WTC11 (cell line): ENCODE data around the gene POU6F1. TPM values are rescaled to one million over a fixed set of nuclear protein-coding genes. Genes with fewer than 3 reads are reported as not detected.

Source experiments
- ATAC-seq: fragments of 200-7000 bp; cut with Tn5 transposase; 2 replicates; pipeline ENCODE4 v1.10.0; 2021; ENCODE audit warnings: mild to moderate bottlenecking, moderate library complexity
- CTCF ChIA-PET: fragments of 300-600 bp; sonication (Branson Sonifier 250); formaldehyde crosslinking; loops from one replicate; lab custom pipeline; 2021; ENCODE audit warnings: antibody characterized with exemption; lab: Charles Lee
- POLR2A ChIA-PET: fragments of 350-600 bp; sonication (Branson Sonifier 250); formaldehyde crosslinking; loops from one replicate; lab custom pipeline; 2021; ENCODE audit warnings: antibody characterized with exemption; lab: Charles Lee
- DNase-seq: peaks from one replicate; pipeline ENCODE4 v3.0.0; 2021; ENCODE audit warnings: low spot score
- H3K27ac Mint-ChIP-seq: 2 replicates; pipeline ENCODE4 v1.8.0; 2021; ENCODE audit warnings: mixed read lengths
- H3K27me3 Mint-ChIP-seq: 2 replicates; pipeline ENCODE4 v1.8.0; 2021; ENCODE audit warnings: low read depth, mild to moderate bottlenecking, moderate library complexity, mixed read lengths
- H3K36me3 Mint-ChIP-seq: 2 replicates; pipeline ENCODE4 v1.8.0; 2021; ENCODE audit warnings: mixed read lengths
- H3K4me1 Mint-ChIP-seq: 2 replicates; pipeline ENCODE4 v1.8.0; 2022; ENCODE audit warnings: mixed read lengths
- H3K4me3 Mint-ChIP-seq: 2 replicates; pipeline ENCODE4 v1.8.0; 2021; ENCODE audit warnings: mild to moderate bottlenecking, moderate library complexity, mixed read lengths
- H3K9me3 Mint-ChIP-seq: 2 replicates; pipeline ENCODE4 v1.8.0; 2021; ENCODE audit warnings: mixed read lengths
- CREB1 ChIP-seq: sonication (generic); formaldehyde crosslinking; IDR thresholded peaks from 2 replicates; pipeline ENCODE4 v1.8.0; 2023; ENCODE audit warnings: mild to moderate bottlenecking, missing genetic modification reagents
- CREM ChIP-seq: sonication (generic); formaldehyde crosslinking; IDR thresholded peaks from 2 replicates; pipeline ENCODE4 v1.8.1; 2022; ENCODE audit warnings: mild to moderate bottlenecking, missing genetic modification reagents, moderate library complexity
- EMX1 ChIP-seq: fragments of 250-450 bp; sonication (Bioruptor Pico); IDR thresholded peaks from 2 replicates; pipeline ENCODE4 v1.8.0; 2021; ENCODE audit warnings: mild to moderate bottlenecking
- ETV6 ChIP-seq: sonication (generic); formaldehyde crosslinking; IDR thresholded peaks from 2 replicates; pipeline ENCODE4 v1.8.1; 2022; ENCODE audit warnings: mild to moderate bottlenecking, missing genetic modification reagents
- FOXJ3 ChIP-seq: sonication (generic); formaldehyde crosslinking; IDR thresholded peaks from 2 replicates; pipeline ENCODE4 v1.9.0; 2021; ENCODE audit warnings: missing genetic modification reagents, mild to moderate bottlenecking, borderline replicate concordance
- FOXK1 ChIP-seq: sonication (generic); formaldehyde crosslinking; IDR thresholded peaks from 2 replicates; pipeline ENCODE4 v1.8.0; 2022; ENCODE audit warnings: mild to moderate bottlenecking, moderate library complexity, missing genetic modification reagents
- JAZF1 ChIP-seq: fragments of 250-450 bp; sonication (Bioruptor Pico); IDR thresholded peaks from 2 replicates; pipeline ENCODE4 v1.9.0; 2021; ENCODE audit warnings: moderate library complexity, mild to moderate bottlenecking, inconsistent platforms
- KAT7 ChIP-seq: sonication (generic); formaldehyde crosslinking; IDR thresholded peaks from 2 replicates; pipeline ENCODE4 v1.8.1; 2023; ENCODE audit warnings: missing genetic modification reagents, mild to moderate bottlenecking, borderline replicate concordance
- MXD4 ChIP-seq: fragments of 250-450 bp; sonication (Bioruptor Pico); IDR thresholded peaks from 2 replicates; pipeline ENCODE4 v1.8.0; 2021; ENCODE audit warnings: mild to moderate bottlenecking, moderate library complexity, borderline replicate concordance
- MYBL2 ChIP-seq: sonication (generic); formaldehyde crosslinking; IDR thresholded peaks from 2 replicates; pipeline ENCODE4 v1.8.1; 2023; ENCODE audit warnings: mild to moderate bottlenecking, moderate library complexity, missing genetic modification reagents
- NFE2L1 ChIP-seq: sonication (generic); formaldehyde crosslinking; IDR thresholded peaks from 2 replicates; pipeline ENCODE4 v1.8.1; 2023; ENCODE audit warnings: missing genetic modification reagents
- NFYB ChIP-seq: sonication (generic); formaldehyde crosslinking; conservative IDR thresholded peaks from 2 replicates; pipeline ENCODE4 v1.8.0; 2022; ENCODE audit warnings: low read depth, missing genetic modification reagents
- NR1H2 ChIP-seq: sonication (generic); formaldehyde crosslinking; IDR thresholded peaks from 2 replicates; pipeline ENCODE4 v1.9.0; 2021; ENCODE audit warnings: mild to moderate bottlenecking, moderate library complexity, missing genetic modification reagents
- SMAD3 ChIP-seq: sonication (generic); formaldehyde crosslinking; IDR thresholded peaks from 2 replicates; pipeline ENCODE4 v1.8.0; 2022; ENCODE audit warnings: missing genetic modification reagents, mild to moderate bottlenecking, borderline replicate concordance
- SP1 ChIP-seq: sonication (generic); formaldehyde crosslinking; conservative IDR thresholded peaks from 2 replicates; pipeline ENCODE4 v1.8.1; 2022; ENCODE audit warnings: missing genetic modification reagents
- TEAD4 ChIP-seq: sonication (generic); formaldehyde crosslinking; IDR thresholded peaks from 2 replicates; pipeline ENCODE4 v1.8.0; 2022; ENCODE audit warnings: mild to moderate bottlenecking, missing genetic modification reagents
- TP53 ChIP-seq: sonication (generic); formaldehyde crosslinking; IDR thresholded peaks from 2 replicates; pipeline ENCODE4 v1.8.1; 2023; ENCODE audit warnings: mild to moderate bottlenecking, missing genetic modification reagents
- ZBTB21 ChIP-seq: sonication (generic); formaldehyde crosslinking; IDR thresholded peaks from 2 replicates; pipeline ENCODE4 v1.8.1; 2023; ENCODE audit warnings: mild to moderate bottlenecking, missing genetic modification reagents, borderline replicate concordance
- ZNF138 ChIP-seq: sonication (generic); formaldehyde crosslinking; conservative IDR thresholded peaks from 2 replicates; pipeline ENCODE4 v1.8.1; 2022; ENCODE audit warnings: mild to moderate bottlenecking, moderate library complexity, missing genetic modification reagents
- ZNF317 ChIP-seq: sonication (generic); formaldehyde crosslinking; IDR thresholded peaks from 2 replicates; pipeline ENCODE4 v1.8.1; 2023; ENCODE audit warnings: low read depth, mild to moderate bottlenecking, moderate library complexity, missing genetic modification reagents, borderline replicate concordance
- total RNA-seq: library from RNA; stranded (reverse); gene quantifications from 3 replicates; pipeline ENCODE4 v1.2.3, GENCODE V29; 2021
- TF ChIP-seq, protein P1 (sequence below): sonication (generic); formaldehyde crosslinking; IDR thresholded peaks from 2 replicates; pipeline ENCODE4 v1.8.1; 2023; ENCODE audit warnings: mild to moderate bottlenecking, missing genetic modification reagents
- TF ChIP-seq, protein P2 (sequence below): sonication (generic); formaldehyde crosslinking; IDR thresholded peaks from 2 replicates; pipeline ENCODE4 v1.8.1; 2023; ENCODE audit warnings: mild to moderate bottlenecking, missing genetic modification reagents
- TF ChIP-seq, protein P3 (sequence below): sonication (generic); formaldehyde crosslinking; IDR thresholded peaks from 2 replicates; pipeline ENCODE4 v1.8.1; 2023; ENCODE audit warnings: mild to moderate bottlenecking, missing genetic modification reagents, moderate library complexity
- TF ChIP-seq, protein P4 (sequence below): fragments of 250-450 bp; sonication (Bioruptor Pico); IDR thresholded peaks from 2 replicates; pipeline ENCODE4 v1.9.0; 2021; ENCODE audit warnings: mild to moderate bottlenecking
- TF ChIP-seq, protein P5 (sequence below): sonication (generic); formaldehyde crosslinking; IDR thresholded peaks from 2 replicates; pipeline ENCODE4 v1.8.0; 2023; ENCODE audit warnings: missing genetic modification reagents

The POU6F1 gene
- total RNA-seq, 1 experiment from 2014 or later = 10.2 TPM

DNA sequence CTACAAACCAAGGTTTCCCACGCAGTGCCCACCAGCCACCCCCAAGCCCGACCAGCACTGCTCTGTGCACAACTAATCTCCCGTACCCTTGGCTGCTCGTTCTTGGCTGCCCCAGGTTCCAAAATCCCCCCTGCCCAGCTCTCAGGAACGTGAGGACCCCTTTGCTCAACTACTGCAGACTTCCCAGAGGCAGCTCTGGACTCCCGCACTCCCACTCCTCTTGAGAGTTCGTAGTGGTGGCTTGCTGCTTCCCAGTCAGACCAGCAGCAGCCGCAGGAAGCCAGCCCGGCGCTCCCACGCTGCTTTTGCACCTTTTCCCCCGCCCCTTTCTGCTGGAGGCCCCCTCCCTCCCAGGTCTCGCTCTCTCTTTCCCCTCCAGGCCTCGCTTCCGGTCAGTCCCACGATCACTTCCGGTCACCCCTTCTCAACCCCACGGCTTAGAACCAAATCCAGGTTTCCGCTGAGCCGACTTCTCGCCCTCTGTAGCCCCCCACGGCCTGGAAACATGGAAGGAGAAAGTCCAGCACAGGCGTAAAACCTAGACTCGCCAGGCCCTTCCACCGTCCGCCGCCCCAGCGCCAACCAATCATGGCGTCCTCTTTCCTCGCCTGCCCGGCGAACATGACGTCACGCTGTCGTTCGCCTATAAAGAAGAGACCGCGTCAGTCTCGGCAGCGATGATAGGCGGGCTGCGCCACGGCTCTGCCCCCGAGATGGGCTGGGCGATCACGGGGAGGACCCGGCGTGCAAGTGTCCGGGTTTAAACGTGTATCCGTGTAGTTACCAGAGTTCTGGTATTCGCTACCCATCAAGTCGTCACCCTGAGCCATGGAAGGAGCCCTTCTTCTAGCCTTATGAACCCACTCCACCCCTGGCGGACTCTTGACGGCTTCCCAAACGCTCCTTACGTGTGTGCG, 45.1 kb downstream of the POU6F1 start, which contains the start of gene TFCP2 (continued):
- TF ChIP-seq, protein P1, sequence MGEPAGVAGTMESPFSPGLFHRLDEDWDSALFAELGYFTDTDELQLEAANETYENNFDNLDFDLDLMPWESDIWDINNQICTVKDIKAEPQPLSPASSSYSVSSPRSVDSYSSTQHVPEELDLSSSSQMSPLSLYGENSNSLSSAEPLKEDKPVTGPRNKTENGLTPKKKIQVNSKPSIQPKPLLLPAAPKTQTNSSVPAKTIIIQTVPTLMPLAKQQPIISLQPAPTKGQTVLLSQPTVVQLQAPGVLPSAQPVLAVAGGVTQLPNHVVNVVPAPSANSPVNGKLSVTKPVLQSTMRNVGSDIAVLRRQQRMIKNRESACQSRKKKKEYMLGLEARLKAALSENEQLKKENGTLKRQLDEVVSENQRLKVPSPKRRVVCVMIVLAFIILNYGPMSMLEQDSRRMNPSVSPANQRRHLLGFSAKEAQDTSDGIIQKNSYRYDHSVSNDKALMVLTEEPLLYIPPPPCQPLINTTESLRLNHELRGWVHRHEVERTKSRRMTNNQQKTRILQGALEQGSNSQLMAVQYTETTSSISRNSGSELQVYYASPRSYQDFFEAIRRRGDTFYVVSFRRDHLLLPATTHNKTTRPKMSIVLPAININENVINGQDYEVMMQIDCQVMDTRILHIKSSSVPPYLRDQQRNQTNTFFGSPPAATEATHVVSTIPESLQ (CRISPR knock-in tag) = peak; percentile 14; the same call in 1 of the 2 replicates
- TF ChIP-seq ETV6 (CRISPR knock-in tag) (peak; percentile 69; the same call in 1 of the 2 replicates), NFYB (CRISPR knock-in tag) (peak; percentile 85), CREM (CRISPR knock-in tag) (peak; percentile 87), FOXJ3 (CRISPR knock-in tag) (no peak), KAT7 (CRISPR knock-in tag) (no peak), TEAD4 (CRISPR knock-in tag) (no peak), SP1 (peak; percentile 88), SMAD3 (CRISPR knock-in tag) (peak; percentile 33; the same call in 1 of the 2 replicates), ZNF317 (CRISPR knock-in tag) (no peak), ZNF138 (CRISPR knock-in tag) (no peak), MYBL2 (peak; percentile 82), CREB1 (CRISPR knock-in tag) (peak; percentile 72; the same call in 1 of the 2 replicates), FOXK1 (CRISPR knock-in tag) (peak; percentile 71; the same call in 1 of the 2 replicates)
- TF ChIP-seq, protein P2, sequence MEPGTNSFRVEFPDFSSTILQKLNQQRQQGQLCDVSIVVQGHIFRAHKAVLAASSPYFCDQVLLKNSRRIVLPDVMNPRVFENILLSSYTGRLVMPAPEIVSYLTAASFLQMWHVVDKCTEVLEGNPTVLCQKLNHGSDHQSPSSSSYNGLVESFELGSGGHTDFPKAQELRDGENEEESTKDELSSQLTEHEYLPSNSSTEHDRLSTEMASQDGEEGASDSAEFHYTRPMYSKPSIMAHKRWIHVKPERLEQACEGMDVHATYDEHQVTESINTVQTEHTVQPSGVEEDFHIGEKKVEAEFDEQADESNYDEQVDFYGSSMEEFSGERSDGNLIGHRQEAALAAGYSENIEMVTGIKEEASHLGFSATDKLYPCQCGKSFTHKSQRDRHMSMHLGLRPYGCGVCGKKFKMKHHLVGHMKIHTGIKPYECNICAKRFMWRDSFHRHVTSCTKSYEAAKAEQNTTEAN (CRISPR knock-in tag) = 0 out of 2 replicates have a peak, but pooled peaks have one; percentile 65
- TF ChIP-seq, protein P3, sequence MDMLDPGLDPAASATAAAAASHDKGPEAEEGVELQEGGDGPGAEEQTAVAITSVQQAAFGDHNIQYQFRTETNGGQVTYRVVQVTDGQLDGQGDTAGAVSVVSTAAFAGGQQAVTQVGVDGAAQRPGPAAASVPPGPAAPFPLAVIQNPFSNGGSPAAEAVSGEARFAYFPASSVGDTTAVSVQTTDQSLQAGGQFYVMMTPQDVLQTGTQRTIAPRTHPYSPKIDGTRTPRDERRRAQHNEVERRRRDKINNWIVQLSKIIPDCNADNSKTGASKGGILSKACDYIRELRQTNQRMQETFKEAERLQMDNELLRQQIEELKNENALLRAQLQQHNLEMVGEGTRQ (CRISPR knock-in tag) = peak; percentile 60
- TF ChIP-seq, protein P4, sequence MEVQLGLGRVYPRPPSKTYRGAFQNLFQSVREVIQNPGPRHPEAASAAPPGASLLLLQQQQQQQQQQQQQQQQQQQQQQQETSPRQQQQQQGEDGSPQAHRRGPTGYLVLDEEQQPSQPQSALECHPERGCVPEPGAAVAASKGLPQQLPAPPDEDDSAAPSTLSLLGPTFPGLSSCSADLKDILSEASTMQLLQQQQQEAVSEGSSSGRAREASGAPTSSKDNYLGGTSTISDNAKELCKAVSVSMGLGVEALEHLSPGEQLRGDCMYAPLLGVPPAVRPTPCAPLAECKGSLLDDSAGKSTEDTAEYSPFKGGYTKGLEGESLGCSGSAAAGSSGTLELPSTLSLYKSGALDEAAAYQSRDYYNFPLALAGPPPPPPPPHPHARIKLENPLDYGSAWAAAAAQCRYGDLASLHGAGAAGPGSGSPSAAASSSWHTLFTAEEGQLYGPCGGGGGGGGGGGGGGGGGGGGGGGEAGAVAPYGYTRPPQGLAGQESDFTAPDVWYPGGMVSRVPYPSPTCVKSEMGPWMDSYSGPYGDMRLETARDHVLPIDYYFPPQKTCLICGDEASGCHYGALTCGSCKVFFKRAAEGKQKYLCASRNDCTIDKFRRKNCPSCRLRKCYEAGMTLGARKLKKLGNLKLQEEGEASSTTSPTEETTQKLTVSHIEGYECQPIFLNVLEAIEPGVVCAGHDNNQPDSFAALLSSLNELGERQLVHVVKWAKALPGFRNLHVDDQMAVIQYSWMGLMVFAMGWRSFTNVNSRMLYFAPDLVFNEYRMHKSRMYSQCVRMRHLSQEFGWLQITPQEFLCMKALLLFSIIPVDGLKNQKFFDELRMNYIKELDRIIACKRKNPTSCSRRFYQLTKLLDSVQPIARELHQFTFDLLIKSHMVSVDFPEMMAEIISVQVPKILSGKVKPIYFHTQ (CRISPR knock-in tag) = no peak

DNA sequence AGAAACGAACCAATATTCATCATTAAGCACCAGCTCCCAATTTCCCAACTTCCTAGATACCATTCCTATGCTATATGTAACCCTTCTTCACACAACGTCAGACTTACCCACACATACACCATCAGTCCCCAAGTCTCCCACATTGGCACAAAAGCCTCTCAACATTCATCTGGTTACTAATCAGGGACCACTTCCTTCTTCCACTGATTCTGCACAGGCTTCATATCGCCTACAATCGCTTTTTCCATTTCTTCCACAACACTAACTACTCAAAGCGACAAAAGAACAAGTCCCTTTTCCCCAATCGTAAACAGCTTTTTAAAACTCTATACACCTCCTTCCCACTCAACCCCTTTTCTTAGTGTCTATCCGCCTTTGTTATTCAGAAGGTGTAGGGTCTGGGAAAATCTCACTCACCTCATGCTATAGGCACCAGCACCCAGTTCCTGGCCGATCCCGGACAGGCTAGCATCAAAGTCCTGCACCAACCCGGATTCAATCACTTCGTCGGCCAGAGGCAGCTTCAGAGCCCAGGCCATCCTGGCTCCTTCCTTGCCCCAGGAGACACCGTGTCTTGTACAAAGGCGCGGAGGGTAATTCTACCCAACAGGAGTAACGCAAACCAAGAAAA, 45.9 kb downstream of the POU6F1 start:
- H3K9me3 Mint-ChIP-seq = no peaks in the 10 kb centered on the region
- ChIA-PET CTCF (interaction anchor here (1.2 kb wide), 1 partner anchor 45 kb away, joined by 3 read pairs; no protein-coding TSS in a partner anchor), POLR2A (interaction anchor here (1.4 to 2.0 kb wide), 3 partner anchors 46 to 89 kb away, joined by 3 to 7 read pairs (median 6); partner anchors contain the start of genes CSRNP2, DAZAP2 and POU6F1)
- ATAC-seq (peak; percentile 28), DNase-seq (peak; percentile 26)
- peaks cover 2% of the 10 kb centered on the region for H3K36me3 Mint-ChIP-seq
- no peak overlapping the region for H3K27ac Mint-ChIP-seq
- peaks cover 3% of the 10 kb centered on the region; the same call in 1 of the 2 replicates for H3K27me3 Mint-ChIP-seq
- H3K4me1 Mint-ChIP-seq = peaks cover 6% of the 10 kb centered on the region
- H3K4me3 Mint-ChIP-seq = no peak overlapping the region
- TF ChIP-seq ZNF317 (CRISPR knock-in tag) (no peak), ZBTB21 (CRISPR knock-in tag) (no peak), JAZF1 (no peak), FOXJ3 (CRISPR knock-in tag) (no peak), NFE2L1 (no peak), ZNF138 (CRISPR knock-in tag) (no peak), TP53 (CRISPR knock-in tag) (no peak), MXD4 (CRISPR knock-in tag) (no peak), NR1H2 (no peak), EMX1 (CRISPR knock-in tag) (no peak)
- TF ChIP-seq, protein P5, sequence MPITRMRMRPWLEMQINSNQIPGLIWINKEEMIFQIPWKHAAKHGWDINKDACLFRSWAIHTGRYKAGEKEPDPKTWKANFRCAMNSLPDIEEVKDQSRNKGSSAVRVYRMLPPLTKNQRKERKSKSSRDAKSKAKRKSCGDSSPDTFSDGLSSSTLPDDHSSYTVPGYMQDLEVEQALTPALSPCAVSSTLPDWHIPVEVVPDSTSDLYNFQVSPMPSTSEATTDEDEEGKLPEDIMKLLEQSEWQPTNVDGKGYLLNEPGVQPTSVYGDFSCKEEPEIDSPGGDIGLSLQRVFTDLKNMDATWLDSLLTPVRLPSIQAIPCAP (CRISPR knock-in tag) = no peak
